ENCODE data around the gene THSD4.

The THSD4 gene

DNA sequence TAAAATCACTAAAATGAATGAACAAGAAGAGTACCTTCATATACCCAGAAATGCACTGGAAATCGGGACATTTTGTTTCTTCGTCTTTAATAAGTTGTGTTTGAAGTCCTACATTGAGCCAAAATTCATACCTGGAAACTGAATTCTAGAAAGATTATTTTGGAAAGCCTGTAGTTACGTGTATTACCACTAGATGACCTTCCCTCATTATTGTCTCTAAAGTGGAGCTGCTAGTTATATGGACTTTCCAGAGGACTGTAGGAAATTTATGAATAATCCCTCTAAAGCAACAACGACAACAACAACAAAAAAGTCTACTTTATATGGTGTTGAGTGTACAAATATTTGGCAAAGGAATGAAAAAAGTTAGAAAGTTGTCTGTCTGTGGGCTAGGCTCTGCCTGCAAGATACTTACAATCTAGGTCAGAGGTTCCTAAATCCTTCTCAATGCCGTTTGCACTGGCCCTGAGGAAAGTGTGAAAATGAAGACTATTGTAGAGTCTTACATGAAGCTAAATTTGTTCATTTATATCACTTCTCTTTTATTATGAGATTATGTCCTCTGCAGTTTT, 460.3 kb downstream of the THSD4 start:
- TF ChIP-seq, protein P1, sequence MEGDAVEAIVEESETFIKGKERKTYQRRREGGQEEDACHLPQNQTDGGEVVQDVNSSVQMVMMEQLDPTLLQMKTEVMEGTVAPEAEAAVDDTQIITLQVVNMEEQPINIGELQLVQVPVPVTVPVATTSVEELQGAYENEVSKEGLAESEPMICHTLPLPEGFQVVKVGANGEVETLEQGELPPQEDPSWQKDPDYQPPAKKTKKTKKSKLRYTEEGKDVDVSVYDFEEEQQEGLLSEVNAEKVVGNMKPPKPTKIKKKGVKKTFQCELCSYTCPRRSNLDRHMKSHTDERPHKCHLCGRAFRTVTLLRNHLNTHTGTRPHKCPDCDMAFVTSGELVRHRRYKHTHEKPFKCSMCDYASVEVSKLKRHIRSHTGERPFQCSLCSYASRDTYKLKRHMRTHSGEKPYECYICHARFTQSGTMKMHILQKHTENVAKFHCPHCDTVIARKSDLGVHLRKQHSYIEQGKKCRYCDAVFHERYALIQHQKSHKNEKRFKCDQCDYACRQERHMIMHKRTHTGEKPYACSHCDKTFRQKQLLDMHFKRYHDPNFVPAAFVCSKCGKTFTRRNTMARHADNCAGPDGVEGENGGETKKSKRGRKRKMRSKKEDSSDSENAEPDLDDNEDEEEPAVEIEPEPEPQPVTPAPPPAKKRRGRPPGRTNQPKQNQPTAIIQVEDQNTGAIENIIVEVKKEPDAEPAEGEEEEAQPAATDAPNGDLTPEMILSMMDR (conservative IDR thresholded peaks at IDR 0.05): peak; percentile 89
- H3K27ac ChIP-seq: no peak overlapping the region

DNA sequence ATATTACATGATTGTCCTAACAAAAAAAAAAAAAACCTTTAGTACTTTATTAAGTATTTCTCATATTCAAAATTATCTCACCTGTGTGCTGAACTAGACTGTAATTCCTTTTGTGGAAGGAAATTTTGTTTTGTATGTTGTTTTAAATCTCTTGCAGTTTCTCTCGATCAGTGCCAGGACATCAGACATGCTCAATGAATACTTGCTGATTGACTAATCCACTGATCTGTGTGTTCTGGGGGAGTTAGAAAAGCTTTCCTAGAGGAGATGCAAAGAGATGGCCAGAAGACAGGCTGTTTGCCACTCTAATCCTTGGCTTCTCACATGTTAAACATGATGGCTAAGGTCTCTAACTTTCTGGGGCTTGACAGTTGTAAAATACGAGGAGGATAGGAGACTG, 461.8 kb downstream of the THSD4 start:
- TF ChIP-seq, protein P1 (conservative IDR thresholded peaks at IDR 0.05): no peak

DNA sequence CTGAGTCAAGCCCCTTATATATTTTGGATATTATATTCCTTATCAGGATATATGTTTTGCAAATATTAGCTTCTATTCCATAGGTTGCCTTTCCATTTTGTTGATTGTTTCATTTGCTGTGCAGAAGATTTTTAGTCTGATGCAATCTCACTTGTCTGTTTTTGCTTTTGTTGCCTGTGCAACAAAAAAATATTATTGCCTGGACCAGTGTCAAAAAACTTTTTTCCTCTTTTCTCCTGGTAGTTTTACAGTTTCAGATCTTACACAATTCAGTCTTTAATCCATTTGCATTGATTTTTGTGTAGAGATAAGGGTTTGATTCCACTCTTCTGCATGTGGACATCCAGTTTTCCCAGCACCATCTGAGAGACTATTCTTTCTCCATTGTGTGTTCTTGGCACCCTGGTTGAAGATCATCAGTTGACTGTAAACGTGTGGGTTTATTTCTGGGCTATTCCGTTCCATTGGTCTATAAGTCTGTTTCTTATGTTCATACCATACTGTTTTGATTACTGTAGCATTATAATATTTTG, 466.2 kb downstream of the THSD4 start:
- TF ChIP-seq, protein P1 (conservative IDR thresholded peaks at IDR 0.05): no peak
- no peak overlapping the region for H3K27ac ChIP-seq

More for the DNA sequence above, 461.8 kb downstream of the THSD4 start:
- H3K27ac ChIP-seq: no peak overlapping the region

DNA sequence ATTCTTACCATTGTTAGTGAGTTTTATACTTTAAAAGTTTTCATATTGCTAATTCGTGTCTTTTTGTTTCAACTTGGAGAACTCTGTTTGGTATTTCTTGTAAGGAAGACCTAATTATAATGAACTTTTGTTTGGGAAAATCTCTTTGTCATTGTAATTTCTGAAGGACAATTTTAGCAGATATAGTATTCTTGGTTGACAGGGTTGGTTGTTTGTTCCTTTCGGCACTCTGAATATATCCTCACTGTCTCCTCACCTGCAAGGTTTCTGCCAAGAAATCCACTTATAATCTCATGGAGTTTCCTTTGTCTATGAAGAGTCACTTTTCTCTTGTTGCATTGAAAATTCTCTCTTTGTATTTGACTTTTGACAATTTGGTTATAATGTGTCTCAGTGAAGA, 469.9 kb downstream of the THSD4 start:
- H3K27ac ChIP-seq: no peak overlapping the region
- TF ChIP-seq, protein P1 (conservative IDR thresholded peaks at IDR 0.05): no peak

DNA sequence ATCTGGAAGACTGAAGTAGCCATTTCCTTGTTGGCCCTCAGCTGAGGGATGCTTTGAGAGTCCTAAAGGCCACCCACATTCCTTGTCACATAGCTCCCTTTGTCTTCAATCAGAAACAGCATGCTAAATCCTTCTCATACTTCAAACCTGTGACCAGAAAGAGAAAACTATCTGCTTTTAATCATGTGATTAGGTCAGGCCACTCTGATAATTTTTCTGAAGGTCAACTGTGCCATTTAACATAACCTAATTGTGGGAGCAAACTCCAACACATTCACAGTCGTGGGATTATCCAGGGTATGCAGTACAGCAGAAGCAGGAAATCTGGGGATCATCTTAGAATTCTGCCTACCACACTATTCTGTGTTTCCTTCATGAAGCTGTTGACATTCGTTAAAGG, 471.2 kb downstream of the THSD4 start:
- TF ChIP-seq, protein P1 (conservative IDR thresholded peaks at IDR 0.05): no peak
- no peak overlapping the region for H3K27ac ChIP-seq

DNA sequence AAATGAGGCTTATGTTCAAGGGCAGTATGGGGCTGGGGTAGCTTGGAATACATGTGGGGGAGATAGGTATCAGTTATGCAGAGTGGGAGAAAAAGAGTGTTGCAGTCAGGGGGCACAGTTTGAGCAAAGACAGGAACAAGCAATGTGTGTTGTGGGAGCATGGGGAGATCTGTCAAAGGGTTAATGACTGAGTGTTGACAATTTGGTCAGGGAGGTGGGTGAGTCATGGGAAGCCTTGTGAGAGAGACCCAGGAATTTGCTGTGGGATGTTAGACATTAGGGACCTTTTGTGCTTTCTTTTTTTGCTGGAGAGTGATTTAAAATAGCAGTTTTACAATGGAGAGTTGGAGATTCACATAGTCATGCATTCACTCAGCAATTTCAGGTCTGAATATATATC, 473.5 kb downstream of the THSD4 start:
- H3K27ac ChIP-seq: no peak overlapping the region
- TF ChIP-seq, protein P1 (conservative IDR thresholded peaks at IDR 0.05): no peak

DNA sequence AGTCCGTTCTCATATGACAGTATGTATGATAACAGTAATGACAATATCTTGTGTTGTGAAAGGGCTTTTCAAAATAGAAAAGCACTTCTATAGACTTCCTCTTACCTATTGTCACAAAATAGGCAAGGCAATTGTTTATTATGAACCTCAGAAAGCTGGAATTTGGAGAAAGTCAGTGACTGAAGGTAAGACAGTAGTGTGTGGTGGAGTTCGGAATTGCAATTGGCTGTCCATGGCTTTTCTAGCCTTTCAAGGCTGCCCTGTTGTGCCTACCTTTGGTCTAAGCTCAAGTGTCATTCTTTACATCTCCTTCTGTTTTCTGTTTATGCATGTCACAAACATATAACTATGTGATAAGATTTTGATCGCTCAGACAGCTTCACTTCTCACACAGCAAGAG, 475.8 kb downstream of the THSD4 start:
- TF ChIP-seq, protein P1 (conservative IDR thresholded peaks at IDR 0.05): no peak; the same call in 1 of the 2 replicates
- H3K27ac ChIP-seq: no peak overlapping the region

Data from VCaP (cell line).